ENCODE data around the gene CDT1.

Gene CDT1

GRCh38 chr16:88798073-88798472 lies 5.5 kb upstream of the CDT1 start:
- Histone ChIP-seq H2AK5ac (ENCODE audit: low read depth, low read length) (no peak overlapping the region), H4K91ac (ENCODE audit: low read depth, low read length, poor library complexity) (no peak overlapping the region), H3K4ac (ENCODE audit: low read length) (no peak overlapping the region), H3K4me1 (ENCODE audit: control insufficient read depth in 2 of 2, insufficient read depth in 1 of 2, low read depth in 1 of 2, low read length in 2 of 2) (peaks cover 0 to 1% of the 10 kb centered on the region in 2 donors), H3K18ac (ENCODE audit: low read length) (no peak overlapping the region), H3K36me3 (replicated peaks in 1 of 2; ENCODE audit: control insufficient read depth in 2 of 2, insufficient read depth in 2 of 2, low read length in 2 of 2) (peaks cover 0 to 2% of the 10 kb centered on the region in 2 donors), H2BK15ac (ENCODE audit: low read length) (no peak overlapping the region), H2AFZ (ENCODE audit: low read length) (no peak overlapping the region), H3K79me1 (ENCODE audit: low read depth, low read length) (no peaks in the 10 kb centered on the region), H3K27ac (replicated peaks; ENCODE audit: low read length) (no peak overlapping the region), H3K4me2 (ENCODE audit: insufficient read depth, low read length, poor library complexity, severe bottlenecking) (no peak overlapping the region), H3K9ac (ENCODE audit: low read depth, low read length, poor library complexity) (no peak overlapping the region), H3K23ac (ENCODE audit: low read depth, low read length, poor library complexity) (no peak overlapping the region), H3K9me3 (replicated peaks in 1 of 2; ENCODE audit: control insufficient read depth in 2 of 2, insufficient read depth in 1 of 2, low read depth in 1 of 2, low read length in 2 of 2) (peaks cover 2% of the 10 kb centered on the region in 2 donors), H2BK5ac (ENCODE audit: low read length) (no peak overlapping the region), H2BK12ac (ENCODE audit: low read length) (no peak overlapping the region), H2BK120ac (ENCODE audit: low read depth, low read length) (no peak overlapping the region), H3K14ac (ENCODE audit: low read length) (no peak overlapping the region), H3K4me3 (ENCODE audit: low read length in 2 of 2) (peak overlapping the region in 1 of 2 donors; percentile 22), H4K8ac (ENCODE audit: low read depth, low read length) (no peak overlapping the region), H3K27me3 (ENCODE audit: control insufficient read depth in 3 of 3, insufficient read depth in 3 of 3, low read depth in 1 of 3, low read length in 3 of 3) (peaks cover 0 to 3% (median 0%) of the 10 kb centered on the region in 3 experiments)
- DNase-seq (ENCODE audit: low spot score): no peak
- 100% methylated on average over 1 of the region's 4 CpGs; no CpG with 5 or more reads in 1 of the 2 donors for WGBS, 2 donors (ENCODE audit: extremely low coverage in 2 of 2, insufficient read length in 2 of 2, insufficient replicate concordance in 1 of 2)

DNA sequence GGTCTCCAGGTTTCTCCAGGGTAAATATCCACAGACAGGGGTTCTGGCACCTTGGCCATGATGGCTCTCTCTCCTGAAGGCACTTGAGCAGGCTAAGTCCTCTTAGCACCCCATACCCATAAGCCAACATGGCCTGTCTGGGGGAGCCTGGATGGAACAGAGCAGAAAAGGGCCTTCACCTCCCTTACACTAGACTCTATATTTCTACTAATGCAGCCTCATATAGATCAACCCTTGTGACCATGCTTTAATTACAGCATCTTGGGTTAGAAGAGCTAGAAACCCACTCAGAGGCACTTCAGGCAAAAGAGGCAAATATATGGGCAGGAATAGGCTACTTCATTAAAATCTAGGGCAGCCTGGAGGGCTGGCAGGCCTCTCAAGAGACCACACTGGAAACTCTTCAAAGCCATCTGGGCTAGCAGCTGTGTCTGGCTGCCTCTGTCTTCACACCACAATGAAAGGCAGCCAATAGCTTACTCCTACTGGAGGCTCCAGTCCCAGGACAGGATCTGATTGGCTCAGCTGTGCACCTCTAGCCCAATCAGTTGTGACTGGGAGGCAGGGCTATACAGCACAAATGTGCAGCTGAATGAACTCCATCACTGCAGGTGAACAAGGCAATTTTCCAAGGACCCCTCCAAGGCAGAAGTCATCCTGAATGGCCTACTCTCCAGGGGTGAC lies 4.7 kb upstream of the CDT1 start:
- Histone ChIP-seq H3K4me3 (ENCODE audit: low read length in 2 of 2) (no peak overlapping the region), H3K23ac (ENCODE audit: low read depth, low read length, poor library complexity) (no peak overlapping the region), H2AFZ (ENCODE audit: low read length) (no peak overlapping the region), H3K14ac (ENCODE audit: low read length) (no peak overlapping the region), H2BK120ac (ENCODE audit: low read depth, low read length) (no peak overlapping the region), H3K36me3 (replicated peaks in 1 of 2; ENCODE audit: control insufficient read depth in 2 of 2, insufficient read depth in 2 of 2, low read length in 2 of 2) (peaks cover 0 to 2% of the 10 kb centered on the region in 2 donors), H2BK15ac (ENCODE audit: low read length) (no peak overlapping the region), H3K18ac (ENCODE audit: low read length) (no peak overlapping the region), H3K27me3 (ENCODE audit: control insufficient read depth in 3 of 3, insufficient read depth in 3 of 3, low read depth in 1 of 3, low read length in 3 of 3) (no peaks in the 10 kb centered on the region), H3K4me1 (ENCODE audit: control insufficient read depth in 2 of 2, insufficient read depth in 1 of 2, low read depth in 1 of 2, low read length in 2 of 2) (no peaks in the 10 kb centered on the region), H4K8ac (ENCODE audit: low read depth, low read length) (no peak overlapping the region), H3K9me3 (replicated peaks in 1 of 2; ENCODE audit: control insufficient read depth in 2 of 2, insufficient read depth in 1 of 2, low read depth in 1 of 2, low read length in 2 of 2) (peaks cover 2% of the 10 kb centered on the region in 2 donors), H2BK5ac (ENCODE audit: low read length) (peak overlapping the region; percentile 54), H3K79me1 (ENCODE audit: low read depth, low read length) (peaks cover 2% of the 10 kb centered on the region), H3K4me2 (ENCODE audit: insufficient read depth, low read length, poor library complexity, severe bottlenecking) (no peak overlapping the region), H3K9ac (ENCODE audit: low read depth, low read length, poor library complexity) (no peak overlapping the region), H4K91ac (ENCODE audit: low read depth, low read length, poor library complexity) (no peak overlapping the region), H3K4ac (ENCODE audit: low read length) (no peak overlapping the region), H2AK5ac (ENCODE audit: low read depth, low read length) (no peak overlapping the region), H3K27ac (replicated peaks; ENCODE audit: low read length) (no peak overlapping the region), H2BK12ac (ENCODE audit: low read length) (no peak overlapping the region)
- no peak for DNase-seq (ENCODE audit: low spot score)

GRCh38 chr16:88799569-88800276 lies 3.9 kb upstream of the CDT1 start:
- Histone ChIP-seq H4K8ac (ENCODE audit: low read depth, low read length) (no peak overlapping the region), H3K18ac (ENCODE audit: low read length) (no peak overlapping the region), H4K91ac (ENCODE audit: low read depth, low read length, poor library complexity) (no peak overlapping the region), H3K4me1 (ENCODE audit: control insufficient read depth in 2 of 2, insufficient read depth in 1 of 2, low read depth in 1 of 2, low read length in 2 of 2) (peaks cover 2 to 7% of the 10 kb centered on the region in 2 donors), H2AK5ac (ENCODE audit: low read depth, low read length) (peak overlapping the region; percentile 20), H2BK15ac (ENCODE audit: low read length) (peak overlapping the region; percentile 49), H3K4me2 (ENCODE audit: insufficient read depth, low read length, poor library complexity, severe bottlenecking) (no peak overlapping the region), H3K9me3 (replicated peaks in 1 of 2; ENCODE audit: control insufficient read depth in 2 of 2, insufficient read depth in 1 of 2, low read depth in 1 of 2, low read length in 2 of 2) (peaks cover 2% of the 10 kb centered on the region in 2 donors), H3K4ac (ENCODE audit: low read length) (no peak overlapping the region), H3K79me1 (ENCODE audit: low read depth, low read length) (peaks cover 9% of the 10 kb centered on the region), H2BK5ac (ENCODE audit: low read length) (peak overlapping the region; percentile 54), H3K36me3 (replicated peaks in 1 of 2; ENCODE audit: control insufficient read depth in 2 of 2, insufficient read depth in 2 of 2, low read length in 2 of 2) (peaks cover 2 to 3% of the 10 kb centered on the region in 2 donors), H2BK12ac (ENCODE audit: low read length) (no peak overlapping the region), H3K27ac (replicated peaks; ENCODE audit: low read length) (no peak overlapping the region), H3K9ac (ENCODE audit: low read depth, low read length, poor library complexity) (peak overlapping the region; percentile 51), H3K4me3 (ENCODE audit: low read length in 2 of 2) (no peak overlapping the region), H3K23ac (ENCODE audit: low read depth, low read length, poor library complexity) (no peak overlapping the region), H3K14ac (ENCODE audit: low read length) (no peak overlapping the region), H2AFZ (ENCODE audit: low read length) (no peak overlapping the region), H2BK120ac (ENCODE audit: low read depth, low read length) (no peak overlapping the region), H3K27me3 (ENCODE audit: control insufficient read depth in 3 of 3, insufficient read depth in 3 of 3, low read depth in 1 of 3, low read length in 3 of 3) (no peaks in the 10 kb centered on the region)
- WGBS, 2 donors (ENCODE audit: extremely low coverage in 2 of 2, insufficient read length in 2 of 2, insufficient replicate concordance in 1 of 2): no CpG with 5 or more reads among the region's 17 CpGs
- no peak for DNase-seq (ENCODE audit: low spot score)

DNA sequence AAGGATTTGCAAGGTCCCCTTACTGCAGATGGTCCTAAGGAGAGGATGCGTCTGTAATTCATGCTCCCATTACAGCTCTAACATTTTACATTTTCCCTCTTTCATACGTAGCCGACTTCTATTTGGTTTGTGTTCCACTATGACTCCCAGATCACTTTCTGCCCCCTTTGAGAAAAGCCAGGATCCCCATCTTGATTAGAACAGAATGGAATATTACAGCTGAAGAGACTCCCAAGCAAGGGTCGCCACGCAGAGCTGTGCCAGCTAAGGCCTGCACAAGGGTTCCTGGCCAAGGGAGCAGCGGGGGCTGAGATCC lies 3.4 kb upstream of the CDT1 start:
- H3K14ac ChIP-seq (ENCODE audit: low read length): no peak overlapping the region
- no peak overlapping the region for H2BK12ac ChIP-seq (ENCODE audit: low read length)
- no peak overlapping the region for H3K27ac ChIP-seq (replicated peaks; ENCODE audit: low read length)
- H3K4me3 ChIP-seq (ENCODE audit: low read length in 2 of 2): no peak overlapping the region
- H2AK5ac ChIP-seq (ENCODE audit: low read depth, low read length): no peak overlapping the region
- WGBS, 2 donors (ENCODE audit: extremely low coverage in 2 of 2, insufficient read length in 2 of 2, insufficient replicate concordance in 1 of 2): no CpG with 5 or more reads among the region's 6 CpGs
- no peak overlapping the region for H3K18ac ChIP-seq (ENCODE audit: low read length)
- no peak overlapping the region for H2AFZ ChIP-seq (ENCODE audit: low read length)
- no peak overlapping the region for H3K4ac ChIP-seq (ENCODE audit: low read length)
- H2BK15ac ChIP-seq (ENCODE audit: low read length): no peak overlapping the region
- H3K4me2 ChIP-seq (ENCODE audit: insufficient read depth, low read length, poor library complexity, severe bottlenecking): no peak overlapping the region
- no peak for DNase-seq (ENCODE audit: low spot score)
- H3K9me3 ChIP-seq (replicated peaks in 1 of 2; ENCODE audit: control insufficient read depth in 2 of 2, insufficient read depth in 1 of 2, low read depth in 1 of 2, low read length in 2 of 2): peaks cover 2% of the 10 kb centered on the region in 2 donors
- no peak overlapping the region for H3K9ac ChIP-seq (ENCODE audit: low read depth, low read length, poor library complexity)
- no peak overlapping the region for H3K23ac ChIP-seq (ENCODE audit: low read depth, low read length, poor library complexity)
- H4K8ac ChIP-seq (ENCODE audit: low read depth, low read length): no peak overlapping the region
- peaks cover 6 to 9% of the 10 kb centered on the region in 2 donors for H3K36me3 ChIP-seq (replicated peaks in 1 of 2; ENCODE audit: control insufficient read depth in 2 of 2, insufficient read depth in 2 of 2, low read length in 2 of 2)
- no peak overlapping the region for H2BK120ac ChIP-seq (ENCODE audit: low read depth, low read length)
- peaks cover 6 to 11% of the 10 kb centered on the region in 2 donors for H3K4me1 ChIP-seq (ENCODE audit: control insufficient read depth in 2 of 2, insufficient read depth in 1 of 2, low read depth in 1 of 2, low read length in 2 of 2)
- H2BK5ac ChIP-seq (ENCODE audit: low read length): no peak overlapping the region
- H3K79me1 ChIP-seq (ENCODE audit: low read depth, low read length): peaks cover 13% of the 10 kb centered on the region
- H3K27me3 ChIP-seq (ENCODE audit: control insufficient read depth in 3 of 3, insufficient read depth in 3 of 3, low read depth in 1 of 3, low read length in 3 of 3): no peaks in the 10 kb centered on the region
- H4K91ac ChIP-seq (ENCODE audit: low read depth, low read length, poor library complexity): no peak overlapping the region

Data from neuronal stem cell (in vitro differentiated cells).